ENCODE data around the gene PHKG2. TPM values are rescaled to one million over a fixed set of nuclear protein-coding genes. Genes with fewer than 3 reads are reported as not detected.
A peak's percentile ranks its signal among the peaks of the same experiment; 100 is the strongest.

The PHKG2 gene
- polyA plus RNA-seq, 2 of the 4 experiments (the other 2 are of a cell fraction): 28.0 to 37.3 TPM

DNA sequence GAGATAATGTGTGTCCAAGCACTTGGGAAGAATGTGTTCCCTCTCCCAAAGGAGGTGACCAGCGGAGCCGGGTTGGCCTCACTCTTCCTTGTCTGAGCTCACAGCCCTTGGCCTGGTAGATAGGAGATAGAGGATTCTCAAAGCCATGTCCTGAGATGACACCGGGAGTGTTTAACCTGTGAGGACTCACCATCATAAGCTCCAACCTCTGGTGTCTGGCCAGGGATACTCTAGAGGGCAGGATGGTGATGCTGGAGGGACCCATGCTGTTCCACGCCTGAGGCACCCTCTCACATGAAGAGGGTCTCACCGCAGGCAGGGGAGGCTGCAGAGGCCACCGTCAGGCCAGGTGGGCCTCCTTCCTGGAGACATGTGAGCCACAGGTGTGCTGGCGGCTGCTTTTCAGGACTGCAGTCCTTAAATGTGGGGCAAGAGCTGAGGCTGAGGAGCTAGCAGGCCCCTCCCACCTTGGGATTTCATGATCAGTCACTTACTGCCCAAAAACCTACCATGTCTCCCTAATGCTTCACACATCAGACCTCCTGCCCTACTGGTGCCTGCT, 45.4 kb downstream of the PHKG2 start:
- POLR2A ChIA-PET: interaction anchor here (1.0 kb wide), 1 partner anchor 12 kb away, joined by 6 read pairs; no protein-coding TSS in a partner anchor

GRCh38 chr16:30794634-30795033, 46.4 kb downstream of the PHKG2 start:
- POLR2A ChIA-PET: no interaction called here
- no peak overlapping the region for H3K4me2 ChIP-seq
- no peaks in the 10 kb centered on the region for H3K9me3 ChIP-seq
- no peak overlapping the region for H3K4me3 ChIP-seq
- H3K27ac ChIP-seq: no peak overlapping the region
- TF ChIP-seq POLR2A (IDR thresholded peaks at IDR 0.05; ENCODE audit: low read length) (no peak), NFE2L2 (conservative IDR thresholded peaks at IDR 0.05; ENCODE audit: low read length) (no peak), POLR2AphosphoS2 (conservative IDR thresholded peaks at IDR 0.05; ENCODE audit: low read length) (no peak), ESRRA (IDR thresholded peaks at IDR 0.05; ENCODE audit: borderline replicate concordance, low read length) (no peak), RAD21 (conservative IDR thresholded peaks at IDR 0.05 in 1 of 2, IDR thresholded peaks at IDR 0.05 in 1 of 2) (no peak), JUNB (IDR thresholded peaks at IDR 0.05) (no peak), SREBF2 (IDR thresholded peaks at IDR 0.05) (no peak), HDAC2 (IDR thresholded peaks at IDR 0.05) (no peak)
- TF ChIP-seq, protein P1, sequence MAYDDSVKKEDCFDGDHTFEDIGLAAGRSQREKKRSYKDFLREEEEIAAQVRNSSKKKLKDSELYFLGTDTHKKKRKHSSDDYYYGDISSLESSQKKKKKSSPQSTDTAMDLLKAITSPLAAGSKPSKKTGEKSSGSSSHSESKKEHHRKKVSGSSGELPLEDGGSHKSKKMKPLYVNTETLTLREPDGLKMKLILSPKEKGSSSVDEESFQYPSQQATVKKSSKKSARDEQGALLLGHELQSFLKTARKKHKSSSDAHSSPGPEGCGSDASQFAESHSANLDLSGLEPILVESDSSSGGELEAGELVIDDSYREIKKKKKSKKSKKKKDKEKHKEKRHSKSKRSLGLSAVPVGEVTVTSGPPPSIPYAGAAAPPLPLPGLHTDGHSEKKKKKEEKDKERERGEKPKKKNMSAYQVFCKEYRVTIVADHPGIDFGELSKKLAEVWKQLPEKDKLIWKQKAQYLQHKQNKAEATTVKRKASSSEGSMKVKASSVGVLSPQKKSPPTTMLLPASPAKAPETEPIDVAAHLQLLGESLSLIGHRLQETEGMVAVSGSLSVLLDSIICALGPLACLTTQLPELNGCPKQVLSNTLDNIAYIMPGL (CRISPR knock-in tag; IDR thresholded peaks at IDR 0.05; ENCODE audit: borderline replicate concordance): no peak
- TF ChIP-seq, protein P2, sequence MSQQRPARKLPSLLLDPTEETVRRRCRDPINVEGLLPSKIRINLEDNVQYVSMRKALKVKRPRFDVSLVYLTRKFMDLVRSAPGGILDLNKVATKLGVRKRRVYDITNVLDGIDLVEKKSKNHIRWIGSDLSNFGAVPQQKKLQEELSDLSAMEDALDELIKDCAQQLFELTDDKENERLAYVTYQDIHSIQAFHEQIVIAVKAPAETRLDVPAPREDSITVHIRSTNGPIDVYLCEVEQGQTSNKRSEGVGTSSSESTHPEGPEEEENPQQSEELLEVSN (IDR thresholded peaks at IDR 0.05; ENCODE audit: borderline replicate concordance, low read depth): no peak
- H3K4me1 ChIP-seq: no peaks in the 10 kb centered on the region
- no peak for FAIRE-seq
- WGBS (ENCODE audit: missing lambda C conversion rate): 84% methylated on average over 3 of the region's 3 CpGs
- CTCF ChIA-PET: interaction anchor here (1.0 to 6.8 kb wide), 3 partner anchors 10 to 20 kb away, joined by 3 to 35 read pairs (median 20); no protein-coding TSS in a partner anchor
- no peak for DNase-seq (ENCODE audit: low read depth in 1 of 2, low spot score in 1 of 2)
- no peak for ATAC-seq

More for the DNA sequence above, 45.4 kb downstream of the PHKG2 start:
- ATAC-seq (peak; percentile 27 to 30; a peak in 3 of 6 replicates), DNase-seq (ENCODE audit: low read depth in 1 of 2, low spot score in 1 of 2) (no peak), FAIRE-seq (no peak)
- Histone ChIP-seq H3K4me2 (no peak overlapping the region), H3K4me3 (no peak overlapping the region), H3K27ac (no peak overlapping the region), H3K9me3 (no peaks in the 10 kb centered on the region), H3K4me1 (no peaks in the 10 kb centered on the region)
- TF ChIP-seq, protein P3, sequence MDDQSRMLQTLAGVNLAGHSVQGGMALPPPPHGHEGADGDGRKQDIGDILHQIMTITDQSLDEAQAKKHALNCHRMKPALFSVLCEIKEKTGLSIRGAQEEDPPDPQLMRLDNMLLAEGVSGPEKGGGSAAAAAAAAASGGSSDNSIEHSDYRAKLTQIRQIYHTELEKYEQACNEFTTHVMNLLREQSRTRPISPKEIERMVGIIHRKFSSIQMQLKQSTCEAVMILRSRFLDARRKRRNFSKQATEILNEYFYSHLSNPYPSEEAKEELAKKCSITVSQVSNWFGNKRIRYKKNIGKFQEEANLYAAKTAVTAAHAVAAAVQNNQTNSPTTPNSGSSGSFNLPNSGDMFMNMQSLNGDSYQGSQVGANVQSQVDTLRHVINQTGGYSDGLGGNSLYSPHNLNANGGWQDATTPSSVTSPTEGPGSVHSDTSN (IDR thresholded peaks at IDR 0.05): no peak
- 50% methylated on average over 2 of the region's 7 CpGs for WGBS (ENCODE audit: missing lambda C conversion rate)
- CTCF ChIA-PET: interaction anchor here (0.7 to 6.8 kb wide), 7 partner anchors 11 to 149 kb away, joined by 3 to 35 read pairs (median 4); no protein-coding TSS in a partner anchor

DNA sequence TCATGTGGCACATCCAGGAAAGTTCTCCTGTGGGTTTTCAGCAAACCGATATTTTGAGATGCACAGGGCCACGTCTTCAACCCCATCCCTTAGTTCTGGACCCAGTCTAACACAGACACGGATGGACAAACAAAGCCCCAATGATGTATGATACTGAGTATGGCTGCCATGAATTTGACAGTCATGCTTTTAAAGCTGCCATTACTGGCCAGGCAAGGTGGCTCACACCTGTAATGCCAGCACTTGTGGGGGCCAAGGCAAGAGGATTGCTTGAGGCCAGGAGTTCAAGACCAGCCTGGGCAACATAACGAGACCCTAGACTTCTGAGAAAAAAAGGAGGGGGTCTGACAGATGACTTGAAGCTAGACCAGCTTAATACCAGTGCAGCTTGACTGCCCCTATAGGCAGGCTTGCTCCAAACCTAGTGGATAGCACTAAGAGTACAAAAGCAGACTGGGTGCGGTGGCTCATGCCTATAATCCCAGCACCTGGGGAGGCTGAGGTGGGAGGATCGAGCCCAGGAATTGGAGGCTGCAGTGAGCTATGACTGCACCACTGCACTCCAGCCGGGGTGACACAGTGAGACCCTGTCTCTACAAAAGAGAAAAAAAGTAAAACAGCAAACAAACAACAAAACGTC, 49.6 kb downstream of the PHKG2 start:
- 52% methylated on average over 8 of the region's 8 CpGs for WGBS (ENCODE audit: missing lambda C conversion rate)
- no peak for TF ChIP-seq EP300 (IDR thresholded peaks at IDR 0.05)
- peak; percentile 57 for TF ChIP-seq NFE2L2 (conservative IDR thresholded peaks at IDR 0.05; ENCODE audit: low read length)
- TF ChIP-seq, protein P4, sequence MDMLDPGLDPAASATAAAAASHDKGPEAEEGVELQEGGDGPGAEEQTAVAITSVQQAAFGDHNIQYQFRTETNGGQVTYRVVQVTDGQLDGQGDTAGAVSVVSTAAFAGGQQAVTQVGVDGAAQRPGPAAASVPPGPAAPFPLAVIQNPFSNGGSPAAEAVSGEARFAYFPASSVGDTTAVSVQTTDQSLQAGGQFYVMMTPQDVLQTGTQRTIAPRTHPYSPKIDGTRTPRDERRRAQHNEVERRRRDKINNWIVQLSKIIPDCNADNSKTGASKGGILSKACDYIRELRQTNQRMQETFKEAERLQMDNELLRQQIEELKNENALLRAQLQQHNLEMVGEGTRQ (IDR thresholded peaks at IDR 0.05): no peak
- TF ChIP-seq, protein P5, sequence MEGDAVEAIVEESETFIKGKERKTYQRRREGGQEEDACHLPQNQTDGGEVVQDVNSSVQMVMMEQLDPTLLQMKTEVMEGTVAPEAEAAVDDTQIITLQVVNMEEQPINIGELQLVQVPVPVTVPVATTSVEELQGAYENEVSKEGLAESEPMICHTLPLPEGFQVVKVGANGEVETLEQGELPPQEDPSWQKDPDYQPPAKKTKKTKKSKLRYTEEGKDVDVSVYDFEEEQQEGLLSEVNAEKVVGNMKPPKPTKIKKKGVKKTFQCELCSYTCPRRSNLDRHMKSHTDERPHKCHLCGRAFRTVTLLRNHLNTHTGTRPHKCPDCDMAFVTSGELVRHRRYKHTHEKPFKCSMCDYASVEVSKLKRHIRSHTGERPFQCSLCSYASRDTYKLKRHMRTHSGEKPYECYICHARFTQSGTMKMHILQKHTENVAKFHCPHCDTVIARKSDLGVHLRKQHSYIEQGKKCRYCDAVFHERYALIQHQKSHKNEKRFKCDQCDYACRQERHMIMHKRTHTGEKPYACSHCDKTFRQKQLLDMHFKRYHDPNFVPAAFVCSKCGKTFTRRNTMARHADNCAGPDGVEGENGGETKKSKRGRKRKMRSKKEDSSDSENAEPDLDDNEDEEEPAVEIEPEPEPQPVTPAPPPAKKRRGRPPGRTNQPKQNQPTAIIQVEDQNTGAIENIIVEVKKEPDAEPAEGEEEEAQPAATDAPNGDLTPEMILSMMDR (IDR thresholded peaks at IDR 0.05): no peak
- H3K9me3 ChIP-seq: no peaks in the 10 kb centered on the region
- POLR2A ChIA-PET: interaction anchor here (1.5 kb wide), 1 partner anchor 8 kb away, joined by 4 read pairs; no protein-coding TSS in a partner anchor
- H3K27ac ChIP-seq: no peak overlapping the region
- no peaks in the 10 kb centered on the region for H3K4me1 ChIP-seq
- H3K4me3 ChIP-seq: no peak overlapping the region
- FAIRE-seq: no peak
- no peak overlapping the region for H3K4me2 ChIP-seq
- CTCF ChIA-PET: interaction anchor here (0.6 to 2.0 kb wide), 5 partner anchors 10 to 207 kb away, joined by 3 to 9 read pairs (median 5); partner anchors contain the start of gene ZNF629
- peak in 1 of 2 experiments; percentile 51 for DNase-seq (ENCODE audit: low read depth in 1 of 2, low spot score in 1 of 2)
- peak; percentile 84 to 90; a peak in 5 of 6 replicates for ATAC-seq

Small RNA genes within 50 kb of the gene (small RNA-seq; reads per million reads assigned to genes)
- gene RNU6-1043P: 0 reads per million in 6 experiments
- 18.6 to 196 (median 54.7) reads per million in 6 experiments for gene SNORA30

Other genes with a start within 250 kb of the PHKG2 start
- gene ZNF768, start 221.9 kb upstream of the PHKG2 start, polyA plus RNA-seq (2011; rRNA removed): 17.0 and 21.3 TPM in 2 replicates
- 27.3 to 33.6 TPM (median 31.3 TPM) in 3 replicates for gene ZNF768, start 221.9 kb upstream of the PHKG2 start, polyA plus RNA-seq (2017; fragmentation: RNase III; extraction: RNeasy Plus Mini Kit Qiagen cat#74134 plus additional on column Dnase treatment)
- 4.8 and 5.2 TPM in 2 replicates for gene ZNF747, start 213.6 kb upstream of the PHKG2 start, polyA plus RNA-seq (2011; rRNA removed)
- 3.6 to 5.0 TPM (median 4.6 TPM) in 3 replicates for gene ZNF747, start 213.6 kb upstream of the PHKG2 start, polyA plus RNA-seq (2017; fragmentation: RNase III; extraction: RNeasy Plus Mini Kit Qiagen cat#74134 plus additional on column Dnase treatment)
- 2.9 and 3.0 TPM in 2 replicates for gene ZNF764, start 190.1 kb upstream of the PHKG2 start, polyA plus RNA-seq (2011; rRNA removed)
- gene ZNF764, start 190.1 kb upstream of the PHKG2 start, polyA plus RNA-seq (2017; fragmentation: RNase III; extraction: RNeasy Plus Mini Kit Qiagen cat#74134 plus additional on column Dnase treatment): 3.5 to 4.0 TPM (median 4.0 TPM) in 3 replicates
- 4.8 and 6.7 TPM in 2 replicates for gene ZNF688, start 176.7 kb upstream of the PHKG2 start, polyA plus RNA-seq (2011; rRNA removed)
- 4.6 to 5.4 TPM (median 4.8 TPM) in 3 replicates for gene ZNF688, start 176.7 kb upstream of the PHKG2 start, polyA plus RNA-seq (2017; fragmentation: RNase III; extraction: RNeasy Plus Mini Kit Qiagen cat#74134 plus additional on column Dnase treatment)
- gene ZNF785, start 162.7 kb upstream of the PHKG2 start, polyA plus RNA-seq (2011; rRNA removed): not detected in 2 replicates
- gene ZNF785, start 162.7 kb upstream of the PHKG2 start, polyA plus RNA-seq (2017; fragmentation: RNase III; extraction: RNeasy Plus Mini Kit Qiagen cat#74134 plus additional on column Dnase treatment): not detected in 3 replicates
- 6.8 and 7.1 TPM in 2 replicates for gene ZNF689, start 138.0 kb upstream of the PHKG2 start, polyA plus RNA-seq (2011; rRNA removed)
- gene ZNF689, start 138.0 kb upstream of the PHKG2 start, polyA plus RNA-seq (2017; fragmentation: RNase III; extraction: RNeasy Plus Mini Kit Qiagen cat#74134 plus additional on column Dnase treatment): 6.5 to 7.4 TPM (median 7.0 TPM) in 3 replicates
- gene PRR14, start 97.5 kb upstream of the PHKG2 start, polyA plus RNA-seq (2011; rRNA removed): 6.3 and 8.4 TPM in 2 replicates
- 16.2 to 19.2 TPM (median 18.2 TPM) in 3 replicates for gene PRR14, start 97.5 kb upstream of the PHKG2 start, polyA plus RNA-seq (2017; fragmentation: RNase III; extraction: RNeasy Plus Mini Kit Qiagen cat#74134 plus additional on column Dnase treatment)
- 5.9 and 8.1 TPM in 2 replicates for gene FBRS, start 90.0 kb upstream of the PHKG2 start, polyA plus RNA-seq (2011; rRNA removed)
- 29.0 to 34.8 TPM (median 33.3 TPM) in 3 replicates for gene FBRS, start 90.0 kb upstream of the PHKG2 start, polyA plus RNA-seq (2017; fragmentation: RNase III; extraction: RNeasy Plus Mini Kit Qiagen cat#74134 plus additional on column Dnase treatment)
- 6.2 and 10.0 TPM in 2 replicates for gene SRCAP, start 49.3 kb upstream of the PHKG2 start, polyA plus RNA-seq (2011; rRNA removed)
- gene SRCAP, start 49.3 kb upstream of the PHKG2 start, polyA plus RNA-seq (2017; fragmentation: RNase III; extraction: RNeasy Plus Mini Kit Qiagen cat#74134 plus additional on column Dnase treatment): 18.9 to 19.9 TPM (median 19.5 TPM) in 3 replicates
- 3.5 and 4.5 TPM in 2 replicates for gene CFAP119, start 13.6 kb downstream of the PHKG2 start, polyA plus RNA-seq (2011; rRNA removed)
- gene CFAP119, start 13.6 kb downstream of the PHKG2 start, polyA plus RNA-seq (2017; fragmentation: RNase III; extraction: RNeasy Plus Mini Kit Qiagen cat#74134 plus additional on column Dnase treatment): 7.7 to 9.9 TPM (median 9.5 TPM) in 3 replicates
- gene RNF40, start 13.9 kb downstream of the PHKG2 start, polyA plus RNA-seq (2011; rRNA removed): 66.1 and 88.8 TPM in 2 replicates
- gene RNF40, start 13.9 kb downstream of the PHKG2 start, polyA plus RNA-seq (2017; fragmentation: RNase III; extraction: RNeasy Plus Mini Kit Qiagen cat#74134 plus additional on column Dnase treatment): 63.9 to 69.9 TPM (median 66.4 TPM) in 3 replicates
- 5.9 and 7.5 TPM in 2 replicates for gene ZNF629, start 38.8 kb downstream of the PHKG2 start, polyA plus RNA-seq (2011; rRNA removed)
- gene ZNF629, start 38.8 kb downstream of the PHKG2 start, polyA plus RNA-seq (2017; fragmentation: RNase III; extraction: RNeasy Plus Mini Kit Qiagen cat#74134 plus additional on column Dnase treatment): 12.3 to 13.7 TPM (median 13.6 TPM) in 3 replicates
- gene BCL7C, start 145.7 kb downstream of the PHKG2 start, polyA plus RNA-seq (2011; rRNA removed): 9.5 and 10.8 TPM in 2 replicates
- gene BCL7C, start 145.7 kb downstream of the PHKG2 start, polyA plus RNA-seq (2017; fragmentation: RNase III; extraction: RNeasy Plus Mini Kit Qiagen cat#74134 plus additional on column Dnase treatment): 12.9 to 13.9 TPM (median 13.6 TPM) in 3 replicates
- 0.13 and 0.44 TPM in 2 replicates for gene CTF1, start 148.2 kb downstream of the PHKG2 start, polyA plus RNA-seq (2011; rRNA removed)
- 0.16 to 0.30 TPM (median 0.23 TPM) in 3 replicates for gene CTF1, start 148.2 kb downstream of the PHKG2 start, polyA plus RNA-seq (2017; fragmentation: RNase III; extraction: RNeasy Plus Mini Kit Qiagen cat#74134 plus additional on column Dnase treatment)
- gene FBXL19, start 175.1 kb downstream of the PHKG2 start, polyA plus RNA-seq (2011; rRNA removed): 5.6 and 7.0 TPM in 2 replicates
- gene FBXL19, start 175.1 kb downstream of the PHKG2 start, polyA plus RNA-seq (2017; fragmentation: RNase III; extraction: RNeasy Plus Mini Kit Qiagen cat#74134 plus additional on column Dnase treatment): 15.5 to 21.5 TPM (median 18.3 TPM) in 3 replicates
- gene ORAI3, start 200.6 kb downstream of the PHKG2 start, polyA plus RNA-seq (2011; rRNA removed): 14.1 and 17.3 TPM in 2 replicates
- 7.1 to 11.8 TPM (median 10.5 TPM) in 3 replicates for gene ORAI3, start 200.6 kb downstream of the PHKG2 start, polyA plus RNA-seq (2017; fragmentation: RNase III; extraction: RNeasy Plus Mini Kit Qiagen cat#74134 plus additional on column Dnase treatment)
- gene SETD1A, start 209.3 kb downstream of the PHKG2 start, polyA plus RNA-seq (2011; rRNA removed): 2.0 and 3.8 TPM in 2 replicates
- gene SETD1A, start 209.3 kb downstream of the PHKG2 start, polyA plus RNA-seq (2017; fragmentation: RNase III; extraction: RNeasy Plus Mini Kit Qiagen cat#74134 plus additional on column Dnase treatment): 15.7 to 22.6 TPM (median 21.2 TPM) in 3 replicates
- 10.5 and 15.2 TPM in 2 replicates for gene HSD3B7, start 236.8 kb downstream of the PHKG2 start, polyA plus RNA-seq (2011; rRNA removed)
- gene HSD3B7, start 236.8 kb downstream of the PHKG2 start, polyA plus RNA-seq (2017; fragmentation: RNase III; extraction: RNeasy Plus Mini Kit Qiagen cat#74134 plus additional on column Dnase treatment): 17.3 to 20.1 TPM (median 19.7 TPM) in 3 replicates

Data from A549 (cell line).